Measurements from ENCODE around the gene CHD5. TPM values are rescaled to one million over a fixed set of nuclear protein-coding genes. Genes with fewer than 3 reads are reported as not detected.
A peak's percentile ranks its signal among the peaks of the same experiment; 100 is the strongest.

Gene CHD5
- total RNA-seq, 4 donors from 2014 or later: 0.38 to 0.62 TPM; not detected in 2

- TF ChIP-seq POLR2A (IDR thresholded peaks at IDR 0.05): no peak
- TF ChIP-seq CTCF (IDR thresholded peaks at IDR 0.05): no peak
These were observed 31.6 kb upstream of the CHD5 start for GRCh38 chr1:6211731-6212130.

GRCh38 chr1:6210591-6211355 lies 30.7 kb upstream of the CHD5 start:
- Histone ChIP-seq H3K27ac (no peak overlapping the region), H3K4me1 (peaks cover 12 to 41% (median 27%) of the 10 kb centered on the region in 3 donors), H3K36me3 (peaks cover 0 to 51% (median 0%) of the 10 kb centered on the region in 3 donors), H3K4me3 (no peak overlapping the region), H3K27me3 (peaks cover 0 to 20% (median 0%) of the 10 kb centered on the region in 4 donors), H3K9me3 (no peaks in the 10 kb centered on the region)
- intact Hi-C loops (cut with DNase I): no loop called here
- no peak for DNase-seq
- 88 to 94% methylated on average over 8 to 15 of the region's 29 CpGs for WGBS, 2 donors
- TF ChIP-seq POLR2A (IDR thresholded peaks at IDR 0.05) (no peak), CTCF (IDR thresholded peaks at IDR 0.05) (no peak)

More at GRCh38 chr1:6211731-6212130, 31.6 kb upstream of the CHD5 start:
- no peaks in the 10 kb centered on the region for H3K9me3 ChIP-seq
- H3K4me3 ChIP-seq: no peak overlapping the region
- WGBS, 2 donors: 87% methylated on average over 6 of the region's 16 CpGs; no CpG with 5 or more reads in 1 of the 2 donors
- H3K27me3 ChIP-seq: peaks cover 0 to 11% (median 0%) of the 10 kb centered on the region in 4 donors
- H3K27ac ChIP-seq: no peak overlapping the region
- intact Hi-C loops (cut with DNase I): no loop called here
- no peak for DNase-seq
- H3K4me1 ChIP-seq: peaks cover 11 to 31% (median 19%) of the 10 kb centered on the region in 3 donors
- peaks cover 0 to 58% (median 0%) of the 10 kb centered on the region in 3 donors for H3K36me3 ChIP-seq

GRCh38 chr1:6209661-6210580 lies 29.8 kb upstream of the CHD5 start:
- no peak overlapping the region for H3K27ac ChIP-seq
- WGBS, 2 donors: 88 to 90% methylated on average over 6 to 12 of the region's 17 CpGs
- TF ChIP-seq POLR2A (IDR thresholded peaks at IDR 0.05) (no peak), CTCF (IDR thresholded peaks at IDR 0.05) (no peak)
- H3K4me3 ChIP-seq: peak overlapping the region in 2 of 4 donors; percentile 45 to 63
- H3K27me3 ChIP-seq: peaks cover 0 to 22% (median 0%) of the 10 kb centered on the region in 4 donors
- DNase-seq: no peak
- no peaks in the 10 kb centered on the region for H3K9me3 ChIP-seq
- peaks cover 0 to 47% (median 0%) of the 10 kb centered on the region in 3 donors for H3K36me3 ChIP-seq
- intact Hi-C loops (cut with DNase I): no loop called here
- peaks cover 20 to 49% (median 35%) of the 10 kb centered on the region in 3 donors for H3K4me1 ChIP-seq

- Histone ChIP-seq H3K4me3 (peak overlapping the region in 3 of 4 donors; percentile 41 to 63 (median 45)), H3K27me3 (peaks cover 0 to 22% (median 0%) of the 10 kb centered on the region in 4 donors), H3K4me1 (peaks cover 22 to 58% (median 38%) of the 10 kb centered on the region in 3 donors), H3K36me3 (peaks cover 0 to 47% (median 0%) of the 10 kb centered on the region in 3 donors), H3K27ac (no peak overlapping the region), H3K9me3 (no peaks in the 10 kb centered on the region)
- intact Hi-C loops (cut with DNase I): no loop called here
- TF ChIP-seq CTCF (IDR thresholded peaks at IDR 0.05): peak in 4 of 6 experiments; percentile 17 to 45 (median 37)
- TF ChIP-seq POLR2A (IDR thresholded peaks at IDR 0.05): no peak
- DNase-seq: no peak
- 31 to 51% methylated on average over 4 to 7 of the region's 99 CpGs for WGBS, 2 donors
These were observed 28.9 kb upstream of the CHD5 start for GRCh38 chr1:6208723-6209660.

Measured in esophagus squamous epithelium (tissue), 5 donors.